Thoracic aorta (tissue), 2 donors: ENCODE measurements around the gene ASAP2. TPM values are rescaled to one million over a fixed set of nuclear protein-coding genes. Genes with fewer than 3 reads are reported as not detected.

ENCODE experiments used
- ATAC-seq: fragments of 150-250 bp; one replicate; pipeline ENCODE4 v1.8.0; 2017; ENCODE audit warnings: low read depth; ENCODE audit not compliant: insufficient number of reproducible peaks, low FRiP score
- DNase-seq: peaks from one replicate; pipeline ENCODE4 v3.0.0-alpha.2; 2020; ENCODE audit warnings: low spot score
- H3K27ac ChIP-seq, 2 donors: fragments of 200-600 bp; sonication (generic); 1 replicate in 1 of 2; 2 replicates in 1 of 2; pipeline ENCODE4 v1.5.1; 2016; ENCODE audit warnings: mild to moderate bottlenecking in 2 of 2, moderate library complexity in 2 of 2
- H3K27me3 ChIP-seq: fragments of 200-600 bp; sonication (generic); replicated peaks from 2 replicates; pipeline ENCODE4 v1.6.0; 2016; ENCODE audit warnings: mild to moderate bottlenecking; ENCODE audit not compliant: insufficient read depth
- H3K36me3 ChIP-seq: fragments of 200-600 bp; sonication (generic); one replicate; pipeline ENCODE4 v1.5.1; 2016
- H3K4me1 ChIP-seq, 2 donors: fragments of 200-600 bp; sonication (generic); 1 replicate in 1 of 2; 2 replicates in 1 of 2; pipeline versions ENCODE4 v1.5.1 to v1.6.0; 2016; ENCODE audit warnings: low read depth in 2 of 2, mild to moderate bottlenecking in 1 of 2; ENCODE audit not compliant: control insufficient read depth in 1 of 2
- H3K4me3 ChIP-seq: fragments of 200-600 bp; sonication (generic); 2 replicates; pipeline ENCODE4 v1.5.1; 2016; ENCODE audit warnings: mild to moderate bottlenecking
- H3K9me3 ChIP-seq: fragments of 200-600 bp; sonication (generic); 2 replicates; pipeline ENCODE4 v1.5.1; 2016
- CTCF ChIP-seq: fragments of 200-600 bp; sonication (generic); IDR thresholded peaks from one replicate; pipeline ENCODE4 v1.5.1; 2019; ENCODE audit warnings: antibody characterized with exemption
- total RNA-seq, 2 donors: library from RNA; depleted of rRNA; stranded (reverse); fragments of >200 nt; gene quantifications; one replicate each; pipeline versions ENCODE4 v1.1.0 to v1.2.3, GENCODE V29; 2016

ASAP2 gene
- total RNA-seq, 2 donors from 2014 or later: 58.1 to 102 TPM

GRCh38 chr2:9422321-9423099 lies 215.9 kb downstream of the ASAP2 start:
- H3K27me3 ChIP-seq: no peaks in the 10 kb centered on the region
- H3K27ac ChIP-seq: peak overlapping the region; percentile 86 to 88
- DNase-seq (no peak), ATAC-seq (no peak)
- H3K4me3 ChIP-seq: peak overlapping the region; percentile 78
- no peak for TF ChIP-seq CTCF
- H3K36me3 ChIP-seq: no peaks in the 10 kb centered on the region
- peaks cover 9 to 32% of the 10 kb centered on the region in 2 donors for H3K4me1 ChIP-seq
- no peaks in the 10 kb centered on the region for H3K9me3 ChIP-seq

GRCh38 chr2:9423100-9423921 lies 216.7 kb downstream of the ASAP2 start, which contains the start of the genes CPSF3 and ITGB1BP1:
Gene CPSF3, plus strand, starts transcription at chr2:9423654. Its CDS starts 120 bp downstream, at chr2:9423774.
Gene ITGB1BP1, minus strand, starts transcription at chr2:9423528. Its CDS starts 4,831 bp downstream, at chr2:9418697.
- Histone ChIP-seq H3K36me3 (no peaks in the 10 kb centered on the region), H3K27me3 (no peaks in the 10 kb centered on the region), H3K4me3 (peak within 1 kb of the TSS; percentile 78), H3K9me3 (no peaks in the 10 kb centered on the region), H3K27ac (peak within 1 kb of the TSS; percentile 86 to 88), H3K4me1 (peaks cover 9 to 32% of the 10 kb centered on the region in 2 donors)
- peak; percentile 83 for DNase-seq
- ATAC-seq: peak; percentile 90
- TF ChIP-seq CTCF: peak; percentile 19

GRCh38 chr2:9423922-9424272 lies 217.3 kb downstream of the ASAP2 start:
- Histone ChIP-seq H3K36me3 (no peaks in the 10 kb centered on the region), H3K4me3 (peak overlapping the region; percentile 78), H3K9me3 (no peaks in the 10 kb centered on the region), H3K4me1 (peaks cover 9 to 32% of the 10 kb centered on the region in 2 donors), H3K27me3 (no peaks in the 10 kb centered on the region), H3K27ac (peak overlapping the region; percentile 86 to 88)
- ATAC-seq (no peak), DNase-seq (no peak)
- no peak for TF ChIP-seq CTCF

GRCh38 chr2:9424447-9425164 lies 218.0 kb downstream of the ASAP2 start:
- no peak for TF ChIP-seq CTCF
- Histone ChIP-seq H3K36me3 (no peaks in the 10 kb centered on the region), H3K27ac (no peak overlapping the region), H3K9me3 (no peaks in the 10 kb centered on the region), H3K4me1 (peaks cover 9 to 32% of the 10 kb centered on the region in 2 donors), H3K27me3 (no peaks in the 10 kb centered on the region), H3K4me3 (peak overlapping the region; percentile 78)
- ATAC-seq: no peak
- no peak for DNase-seq
